AG08396 (cell line): ENCODE results near the gene FAM162A.

Source experiments
- DNase-seq: peaks from one replicate; pipeline ENCODE4 v3.0.0; 2012; ENCODE audit warnings: low spot score, mixed read lengths

The FAM162A gene

GRCh38 chr3:122383771-122384697 lies at the start of gene FAM162A:
FAM162A (plus strand) TSS chr3:122384182; CDS start chr3:122384266, 84 bp downstream.
- DNase-seq, result peak; percentile 92

GRCh38 chr3:122342803-122343202 lies 41.2 kb upstream of the FAM162A start:
- DNase-seq, result no peak

- DNase-seq, result no peak
Observed at GRCh38 chr3:122343654-122344053, 40.3 kb upstream of the FAM162A start.

GRCh38 chr3:122349171-122349570 lies 34.8 kb upstream of the FAM162A start:
- no peak for DNase-seq

GRCh38 chr3:122350814-122351418 lies 33.1 kb upstream of the FAM162A start:
- peak; percentile 13 for DNase-seq

GRCh38 chr3:122351612-122352011 lies 32.4 kb upstream of the FAM162A start:
- no peak for DNase-seq

- DNase-seq, result no peak
Observed at GRCh38 chr3:122353215-122353614, 30.8 kb upstream of the FAM162A start.

- no peak for DNase-seq
Observed at GRCh38 chr3:122353893-122354401, 30.0 kb upstream of the FAM162A start.

- DNase-seq, result no peak
Observed at GRCh38 chr3:122355612-122356011, 28.4 kb upstream of the FAM162A start.

GRCh38 chr3:122356402-122356801 lies 27.6 kb upstream of the FAM162A start:
- peak; percentile 11 for DNase-seq

GRCh38 chr3:122357828-122358702 lies 25.9 kb upstream of the FAM162A start:
- no peak for DNase-seq

- no peak for DNase-seq
Observed at GRCh38 chr3:122358703-122359032, 25.3 kb upstream of the FAM162A start.

- DNase-seq, result no peak
Observed at GRCh38 chr3:122362026-122362425, 22.0 kb upstream of the FAM162A start.

GRCh38 chr3:122364490-122364889 lies 19.5 kb upstream of the FAM162A start:
- no peak for DNase-seq

GRCh38 chr3:122365073-122365472 lies 18.9 kb upstream of the FAM162A start:
- DNase-seq, result no peak

GRCh38 chr3:122365582-122366378 lies 18.2 kb upstream of the FAM162A start:
- peak; percentile 41 for DNase-seq

GRCh38 chr3:122366379-122366749 lies 17.6 kb upstream of the FAM162A start:
- DNase-seq, result no peak

- no peak for DNase-seq
Observed at GRCh38 chr3:122374034-122374433, 9.9 kb upstream of the FAM162A start.

GRCh38 chr3:122377975-122378374 lies 6.0 kb upstream of the FAM162A start:
- no peak for DNase-seq

GRCh38 chr3:122382888-122383666 lies 905 bp upstream of the FAM162A start, which contains the start of gene MIX23:
MIX23 (minus strand) TSS chr3:122383231; CDS start chr3:122383224, 7 bp downstream.
- peak; percentile 90 for DNase-seq

GRCh38 chr3:122387709-122388108 lies 3.7 kb downstream of the FAM162A start:
- no peak for DNase-seq
